NCI-H1092 (cell line): ENCODE results near the gene BAHCC1.
A peak's percentile ranks its signal among the peaks of the same experiment; 100 is the strongest.

ENCODE experiments used
- DNase-seq: peaks from one replicate; lab custom pipeline; 2025; lab: John Stamatoyannopoulos, UW

Gene BAHCC1

GRCh38 chr17:81443269-81443668 lies 48.0 kb downstream of the BAHCC1 start:
- no peak for DNase-seq

- no peak for DNase-seq
These were observed 49.5 kb downstream of the BAHCC1 start for GRCh38 chr17:81444610-81445339.

GRCh38 chr17:81445642-81446503 lies 50.6 kb downstream of the BAHCC1 start:
- DNase-seq: no peak

GRCh38 chr17:81447331-81447933 lies 52.2 kb downstream of the BAHCC1 start:
- DNase-seq: no peak

- no peak for DNase-seq
These were observed 53.2 kb downstream of the BAHCC1 start for GRCh38 chr17:81448442-81448841.

- DNase-seq: no peak
These were observed 53.7 kb downstream of the BAHCC1 start for GRCh38 chr17:81448950-81449349.

- DNase-seq: no peak
These were observed 54.1 kb downstream of the BAHCC1 start for GRCh38 chr17:81449351-81449750.

- no peak for DNase-seq
These were observed 56.6 kb downstream of the BAHCC1 start for GRCh38 chr17:81451823-81452222.

GRCh38 chr17:81452551-81452950 lies 57.3 kb downstream of the BAHCC1 start:
- DNase-seq: no peak

- DNase-seq: peak; percentile 65
These were observed 57.8 kb downstream of the BAHCC1 start for GRCh38 chr17:81453076-81453475.

- no peak for DNase-seq
These were observed 58.5 kb downstream of the BAHCC1 start for GRCh38 chr17:81453712-81454111.

- no peak for DNase-seq
These were observed 59.2 kb downstream of the BAHCC1 start for GRCh38 chr17:81454473-81454872.

GRCh38 chr17:81455387-81455786 lies 60.1 kb downstream of the BAHCC1 start:
- DNase-seq: no peak

- DNase-seq: no peak
These were observed 60.8 kb downstream of the BAHCC1 start for GRCh38 chr17:81456091-81456490.

GRCh38 chr17:81456798-81457197 lies 61.5 kb downstream of the BAHCC1 start:
- no peak for DNase-seq

GRCh38 chr17:81457401-81457800 lies 62.1 kb downstream of the BAHCC1 start:
- DNase-seq: no peak

GRCh38 chr17:81457917-81458555 lies 62.8 kb downstream of the BAHCC1 start:
- no peak for DNase-seq

GRCh38 chr17:81458628-81459027 lies 63.4 kb downstream of the BAHCC1 start:
- no peak for DNase-seq

- DNase-seq: no peak
These were observed 64.0 kb downstream of the BAHCC1 start for GRCh38 chr17:81459224-81459623.

GRCh38 chr17:81459864-81460263 lies 64.6 kb downstream of the BAHCC1 start:
- DNase-seq: no peak

GRCh38 chr17:81460856-81461460 lies 65.7 kb downstream of the BAHCC1 start:
- DNase-seq: no peak
